NCI-H1048 (cell line): ENCODE data around the gene ITPR1.

ENCODE experiments used
- DNase-seq: peaks from one replicate; lab custom pipeline; 2025; lab: John Stamatoyannopoulos, UW

ITPR1 gene

DNA sequence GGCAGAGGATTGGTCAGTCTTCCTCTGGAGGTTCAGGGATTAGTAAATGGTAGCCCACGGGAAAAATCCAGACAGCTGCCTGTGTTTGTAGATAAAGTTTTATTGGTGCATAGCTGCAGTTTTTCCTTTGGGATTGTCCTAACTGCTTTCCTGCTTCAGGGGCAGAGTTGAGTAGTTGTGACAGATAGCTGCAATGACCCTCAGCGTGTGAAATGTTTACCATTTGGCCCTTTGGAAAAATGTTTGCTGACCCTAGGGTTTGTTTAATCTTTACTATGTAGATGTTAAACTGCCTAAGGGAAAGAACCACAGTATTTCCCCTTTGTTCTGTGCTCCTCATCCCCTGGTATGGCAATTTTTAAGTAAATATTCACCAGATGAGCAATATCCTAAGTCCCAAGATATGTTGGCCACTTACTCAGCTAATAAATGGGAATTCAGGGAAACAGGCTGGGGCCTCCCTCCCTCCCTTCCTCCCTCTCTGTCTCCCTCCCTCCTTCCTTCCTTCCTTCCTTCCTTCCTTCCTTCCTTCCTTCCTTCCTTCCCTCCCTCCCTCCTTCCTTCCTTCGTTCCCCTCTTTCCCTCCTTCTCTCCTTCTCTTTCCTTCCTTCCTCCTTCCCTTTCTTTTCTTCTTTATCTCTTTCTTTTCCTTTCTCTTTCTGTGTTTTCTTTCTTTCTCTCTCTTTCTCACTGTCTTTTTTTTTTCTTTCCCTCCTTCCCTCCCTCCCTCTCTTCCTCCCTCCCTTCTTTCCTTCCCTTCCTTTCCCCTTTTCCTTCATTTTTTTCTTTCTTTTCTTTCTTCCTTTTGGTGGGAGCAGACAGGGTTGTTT is 251.5 kb downstream of the ITPR1 start:
- no peak for DNase-seq

DNA sequence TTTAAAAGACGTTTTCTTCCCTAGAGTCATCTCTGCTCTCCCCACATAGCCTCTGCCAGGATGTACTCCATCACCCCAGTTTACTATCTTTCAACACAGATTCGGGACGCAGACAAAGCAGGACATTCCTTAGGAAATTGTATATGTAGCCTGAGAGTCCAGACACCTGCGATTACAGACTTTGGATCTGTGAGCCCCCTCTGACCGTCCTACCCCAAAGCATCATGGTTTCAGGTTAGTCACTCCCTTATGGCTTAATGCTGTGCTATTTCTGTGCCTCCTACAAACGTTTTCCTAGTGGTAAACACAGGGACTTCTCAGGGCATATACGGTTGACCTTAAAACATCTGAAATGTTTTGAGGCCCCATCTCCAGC is 252.1 kb downstream of the ITPR1 start:
- DNase-seq: no peak

GRCh38 chr3:4746241-4746958 is 253.3 kb downstream of the ITPR1 start:
- no peak for DNase-seq

GRCh38 chr3:4748127-4748526 is 255.0 kb downstream of the ITPR1 start:
- no peak for DNase-seq

DNA sequence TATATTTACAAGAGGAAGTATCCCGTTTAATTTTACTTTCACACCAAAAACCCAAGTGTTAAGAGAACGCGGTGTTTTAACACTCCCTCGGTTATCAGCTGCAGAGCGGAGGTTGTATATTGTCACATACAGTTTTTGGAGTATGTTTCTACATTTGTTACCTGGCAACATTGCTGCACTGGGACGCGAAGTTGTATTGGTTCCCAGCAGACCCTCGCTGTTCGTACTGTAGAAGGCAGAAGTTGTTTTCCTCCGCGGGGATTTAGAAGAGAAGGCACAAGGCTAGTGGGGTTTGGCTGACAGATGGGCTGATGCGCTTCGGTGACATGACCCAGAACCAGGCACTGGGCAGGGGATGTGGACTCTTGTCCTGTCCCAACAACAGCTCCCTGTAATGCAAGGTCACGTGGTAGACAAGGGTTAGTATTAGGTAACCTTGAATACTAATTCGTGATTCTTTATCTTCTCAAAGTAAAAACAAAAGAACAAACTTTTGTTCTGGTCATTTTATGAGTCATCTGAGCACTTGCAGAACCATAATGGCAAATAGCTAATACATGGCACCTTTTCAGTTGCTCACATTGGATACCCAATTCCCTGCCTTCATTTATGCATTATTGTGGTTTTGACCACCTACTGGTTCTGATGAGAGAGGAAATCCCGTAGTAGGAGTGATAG is 255.7 kb downstream of the ITPR1 start:
- no peak for DNase-seq

DNA sequence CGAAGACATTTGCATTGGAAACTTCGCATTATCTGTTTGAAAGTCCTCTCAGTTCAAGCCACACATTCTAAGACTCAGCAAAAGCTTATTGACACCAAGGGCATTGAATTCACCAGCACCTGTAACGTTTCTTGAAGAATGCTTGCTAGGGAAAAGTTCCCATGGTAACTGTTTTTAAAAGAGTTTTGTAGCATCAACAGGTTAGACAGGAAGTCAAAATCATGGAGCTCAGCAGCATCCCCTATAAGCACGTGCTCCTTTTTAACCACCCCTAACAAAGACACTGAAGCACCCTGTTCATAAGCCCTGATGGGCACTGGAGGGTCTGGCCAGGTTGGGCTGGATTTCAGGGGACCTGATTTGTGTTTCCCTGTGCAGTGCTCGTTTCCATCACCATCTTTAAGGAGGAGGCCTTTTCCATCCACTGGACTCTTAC is 256.4 kb downstream of the ITPR1 start:
- no peak for DNase-seq

GRCh38 chr3:4750306-4750968 is 257.3 kb downstream of the ITPR1 start:
- no peak for DNase-seq

GRCh38 chr3:4751029-4751501 is 257.9 kb downstream of the ITPR1 start:
- no peak for DNase-seq

- DNase-seq: peak; percentile 20
Observed at GRCh38 chr3:4751502-4752101, 258.5 kb downstream of the ITPR1 start.

- DNase-seq: no peak
Observed at GRCh38 chr3:4752201-4753072, 259.3 kb downstream of the ITPR1 start.

GRCh38 chr3:4753073-4753691 is 260.0 kb downstream of the ITPR1 start:
- DNase-seq: no peak

DNA sequence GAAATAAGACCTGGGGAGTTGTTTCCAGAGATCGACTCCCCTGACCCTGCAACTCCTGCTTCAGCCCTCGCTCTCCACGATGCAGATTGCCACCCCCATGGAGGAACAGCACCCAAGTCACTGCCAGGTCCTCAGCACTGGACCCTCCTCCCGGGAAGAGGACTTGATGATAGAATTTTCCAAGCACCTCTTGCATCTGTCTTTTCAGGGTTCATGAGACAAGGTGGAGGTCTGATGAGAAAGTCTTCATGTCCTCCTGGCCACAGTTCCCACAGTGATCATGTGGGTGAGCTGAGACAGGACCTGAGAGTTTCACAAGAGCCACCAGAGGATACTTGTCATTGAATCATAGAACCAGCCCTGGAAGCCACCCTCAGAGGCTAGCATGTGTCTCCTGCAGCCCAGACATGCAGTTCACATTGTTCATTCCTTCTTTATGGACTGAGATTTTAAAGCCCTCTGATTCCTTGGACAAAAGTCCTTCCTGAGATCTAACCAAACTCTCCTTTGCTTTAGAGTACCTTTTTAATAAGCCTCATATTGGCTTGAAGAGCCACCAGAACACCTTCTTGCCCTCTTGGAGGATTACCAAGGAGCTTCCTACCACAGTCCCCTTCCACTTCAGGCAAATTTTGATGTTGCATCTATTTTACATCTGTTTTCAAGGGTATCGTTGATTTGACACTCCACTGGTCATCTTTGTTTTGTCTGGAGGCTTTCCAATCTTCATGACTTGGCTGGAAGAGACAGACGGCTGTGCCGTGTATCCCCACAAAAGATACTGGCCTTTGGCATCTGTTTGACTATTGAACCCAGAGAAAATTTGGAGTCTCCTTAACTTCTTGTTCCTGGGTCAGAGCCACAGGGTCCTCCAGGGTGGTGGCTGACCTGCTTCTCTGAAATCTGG is 261.3 kb downstream of the ITPR1 start:
- DNase-seq: no peak

- DNase-seq: no peak
Observed at GRCh38 chr3:4755566-4755965, 262.4 kb downstream of the ITPR1 start.

GRCh38 chr3:4756057-4756775 is 263.1 kb downstream of the ITPR1 start:
- DNase-seq: no peak

GRCh38 chr3:4756855-4757574 is 263.9 kb downstream of the ITPR1 start:
- no peak for DNase-seq

DNA sequence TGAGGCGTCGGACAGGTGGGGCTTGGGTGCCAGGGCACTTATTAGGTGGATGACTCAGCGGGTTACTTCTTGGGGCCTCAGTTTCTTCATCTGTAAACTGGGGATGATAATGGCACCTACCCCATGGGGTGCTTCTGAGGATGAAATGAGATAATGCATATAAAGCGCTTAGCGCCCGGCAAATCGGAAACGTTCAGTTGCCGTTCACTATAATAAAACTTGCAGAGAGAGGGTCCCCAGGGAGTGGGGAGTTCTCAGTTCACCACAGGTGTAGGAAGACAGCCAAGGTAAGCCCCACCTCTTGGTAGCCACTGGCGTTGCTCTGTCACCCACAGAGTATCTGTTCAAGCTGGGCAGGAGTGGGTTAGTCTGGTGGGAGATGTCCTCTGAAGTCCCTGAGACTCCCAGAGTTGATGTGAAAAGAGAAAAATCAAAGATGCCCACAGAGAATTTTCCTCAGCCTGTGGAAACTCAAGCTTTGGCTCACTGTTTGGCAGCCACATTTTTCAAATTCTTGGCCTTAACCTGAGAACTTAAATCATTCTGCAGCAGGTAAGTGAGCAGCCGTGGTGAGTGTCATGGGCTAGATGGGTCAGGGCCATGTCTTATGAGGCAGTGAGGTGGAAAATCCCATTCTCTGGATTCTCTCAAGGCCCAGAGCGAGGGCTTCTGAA is 264.6 kb downstream of the ITPR1 start:
- DNase-seq: no peak

DNA sequence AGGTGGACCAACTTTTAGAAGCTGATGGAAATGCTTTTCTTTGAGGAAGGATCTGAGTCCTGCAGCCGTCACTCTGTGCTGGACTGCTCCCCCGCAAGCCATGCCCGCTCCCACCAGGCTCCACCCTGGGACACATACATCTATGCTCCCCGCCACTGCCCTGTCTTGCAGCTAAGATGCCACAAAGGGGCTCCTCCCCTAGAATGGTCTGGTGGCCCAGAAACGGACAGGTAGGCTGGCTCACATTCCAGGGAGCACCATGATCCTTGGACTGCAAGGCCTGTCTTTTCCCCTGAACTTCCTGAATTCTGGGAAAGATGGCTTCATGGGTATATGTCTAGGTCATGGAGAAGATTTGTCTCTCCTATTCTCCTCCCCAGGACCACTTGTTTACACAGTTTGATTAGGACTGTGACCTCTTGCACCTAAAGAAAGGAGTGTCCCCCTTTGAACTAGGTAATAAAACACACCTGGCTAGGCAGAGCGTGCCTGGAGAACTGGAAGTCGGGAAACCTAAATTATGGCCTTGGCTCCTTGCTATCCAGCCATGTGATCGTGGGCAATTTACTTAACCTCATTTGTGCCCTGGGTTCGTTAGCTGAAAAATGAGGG is 265.2 kb downstream of the ITPR1 start:
- DNase-seq: no peak
